DND-41 (cell line): ENCODE data around the gene RHBDD1.

Source experiments
- ATAC-seq: fragments of 200-7000 bp; cut with Tn5 transposase; 3 replicates; pipeline ENCODE4 v1.9.1; 2021; ENCODE audit warnings: low read depth; ENCODE audit not compliant: insufficient read depth
- DNase-seq: peaks from one replicate; pipeline ENCODE4 v3.0.0-alpha.2; 2020
- H2AFZ ChIP-seq: 2 replicates; pipeline ENCODE4 v1.6.0; 2012; ENCODE audit warnings: low read depth, low read length
- H3K27ac ChIP-seq: 2 replicates; pipeline ENCODE4 v1.5.1; 2012; ENCODE audit warnings: low read length, inconsistent platforms
- H3K27me3 ChIP-seq: fragments of 200-600 bp; sonication (generic); 2 replicates; pipeline ENCODE4 v1.6.0; 2012; ENCODE audit warnings: low read length, mild to moderate bottlenecking, inconsistent platforms; ENCODE audit not compliant: insufficient read depth, poor library complexity
- H3K36me3 ChIP-seq: 2 replicates; pipeline ENCODE4 v1.5.1; 2012; ENCODE audit warnings: low read length, inconsistent platforms; ENCODE audit not compliant: insufficient read depth
- H3K4me1 ChIP-seq: 2 replicates; pipeline ENCODE4 v1.5.1; 2012; ENCODE audit warnings: mild to moderate bottlenecking, low read length; ENCODE audit not compliant: insufficient read depth
- H3K4me2 ChIP-seq: 2 replicates; pipeline ENCODE4 v1.6.0; 2012; ENCODE audit warnings: mild to moderate bottlenecking, moderate library complexity, low read length, inconsistent platforms; ENCODE audit not compliant: insufficient read depth
- H3K4me3 ChIP-seq, 2 experiments: fragments of 200-600 bp in 1 of 2; shearing (Covaris generic) in 1 of 2; 2 replicates each; pipeline ENCODE4 v1.5.1; 2012 to 2016; ENCODE audit warnings: inconsistent platforms in 2 of 2, low read length in 2 of 2, mild to moderate bottlenecking in 2 of 2, low read depth in 1 of 2, moderate library complexity in 1 of 2
- H3K79me2 ChIP-seq: 2 replicates; pipeline ENCODE4 v1.6.0; 2012; ENCODE audit warnings: low read length, inconsistent platforms; ENCODE audit not compliant: insufficient read depth
- H3K9ac ChIP-seq: 2 replicates; pipeline ENCODE4 v1.6.0; 2012; ENCODE audit warnings: low read depth, mild to moderate bottlenecking, inconsistent platforms, low read length, moderate library complexity
- H3K9me3 ChIP-seq: 2 replicates; pipeline ENCODE4 v1.5.1; 2012; ENCODE audit warnings: low read length, moderate library complexity, mild to moderate bottlenecking, inconsistent platforms; ENCODE audit not compliant: insufficient read depth, severe bottlenecking
- H4K20me1 ChIP-seq: 2 replicates; pipeline ENCODE4 v1.6.0; 2012; ENCODE audit warnings: low read length; ENCODE audit not compliant: insufficient read depth
- CTCF ChIP-seq: IDR thresholded peaks from 2 replicates; pipeline ENCODE4 v1.5.1; 2012; ENCODE audit warnings: borderline replicate concordance, low read length, moderate library complexity, mild to moderate bottlenecking; ENCODE audit not compliant: poor library complexity, severe bottlenecking; ENCODE audit errors: extremely low read depth
- EZH2 ChIP-seq: IDR thresholded peaks from 3 replicates; pipeline ENCODE4 v1.6.1; 2012; ENCODE audit warnings: borderline replicate concordance, low read depth, mild to moderate bottlenecking, moderate library complexity, low read length, inconsistent platforms; ENCODE audit not compliant: severe bottlenecking

Gene RHBDD1

DNA sequence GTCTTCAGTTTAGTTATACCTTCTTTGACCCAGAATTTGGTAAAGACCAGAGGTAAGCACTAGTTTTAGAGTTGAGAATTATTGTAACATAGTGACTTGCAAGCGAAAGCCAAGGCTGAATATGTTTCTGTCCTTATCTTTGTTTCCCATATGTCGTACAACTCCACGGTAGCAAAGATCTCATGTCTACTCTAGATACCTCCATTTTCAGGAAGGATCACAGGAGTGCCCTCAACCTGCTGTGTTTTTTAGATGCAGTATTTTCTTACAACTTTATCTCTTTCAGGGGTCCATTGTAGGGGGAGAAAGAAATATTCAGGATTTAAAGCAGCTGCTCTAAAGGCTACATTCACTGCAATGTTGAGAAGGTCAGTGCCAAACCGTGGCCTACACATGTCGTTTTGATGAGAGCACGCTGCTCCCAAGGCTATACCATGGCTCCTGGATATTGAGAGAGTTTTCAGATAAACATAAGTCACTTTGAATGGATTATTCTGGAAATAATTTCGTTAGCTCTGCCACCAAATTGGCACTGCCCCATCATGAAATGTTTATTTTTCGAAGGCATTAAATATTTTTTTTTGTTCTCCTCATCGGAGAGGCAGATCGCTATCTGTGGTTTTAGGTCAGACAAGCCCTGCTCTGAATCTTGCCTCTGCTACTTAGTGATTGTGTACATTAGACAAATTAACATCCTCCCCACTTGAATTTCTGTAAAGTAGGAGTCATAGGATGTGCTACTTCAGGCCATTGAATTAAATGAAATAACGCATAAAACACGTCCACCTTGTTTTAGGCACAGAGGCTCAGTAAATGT lies 2.1 kb downstream of the RHBDD1 start:
- ATAC-seq (peak; percentile 23; the same call in 2 of the 3 replicates), DNase-seq (peak; percentile 47)
- Histone ChIP-seq H3K36me3 (peaks cover 3% of the 10 kb centered on the region; the same call in 1 of the 2 replicates), H3K4me2 (peak overlapping the region; percentile 92), H2AFZ (peak overlapping the region; percentile 7; the same call in 1 of the 2 replicates), H3K27ac (peak overlapping the region; percentile 95), H3K27me3 (no peaks in the 10 kb centered on the region), H3K9me3 (no peaks in the 10 kb centered on the region), H3K4me3 (peak overlapping the region in 1 of 2 experiments; percentile 68; a peak in 2 of 4 replicates), H3K79me2 (peaks cover 57% of the 10 kb centered on the region), H3K9ac (peak overlapping the region; percentile 90), H4K20me1 (no peaks in the 10 kb centered on the region), H3K4me1 (peaks cover 61% of the 10 kb centered on the region)
- TF ChIP-seq CTCF (no peak), EZH2 (no peak)

DNA sequence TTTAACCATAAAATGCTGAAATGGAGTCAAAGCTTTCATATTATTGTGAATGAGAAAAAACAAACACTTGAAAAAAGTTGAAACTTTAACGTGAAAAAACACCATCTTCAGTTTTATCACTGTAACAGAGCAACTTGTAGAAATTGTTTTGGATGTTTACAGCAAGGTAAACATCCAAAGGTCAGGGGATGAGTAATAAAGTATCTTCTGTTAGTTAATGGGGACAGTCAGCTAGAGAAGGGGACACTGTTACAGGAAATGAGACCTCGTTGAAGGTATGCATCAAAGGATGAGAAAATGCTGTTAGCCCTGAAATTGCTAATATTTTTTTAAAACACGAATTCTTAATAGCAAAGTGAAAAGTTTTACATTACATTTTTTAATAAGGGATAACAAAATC lies 2.9 kb downstream of the RHBDD1 start:
- Histone ChIP-seq H3K36me3 (peaks cover 3% of the 10 kb centered on the region; the same call in 1 of the 2 replicates), H3K27me3 (no peaks in the 10 kb centered on the region), H2AFZ (no peak overlapping the region), H3K4me3 (peak overlapping the region in 1 of 2 experiments; percentile 68; a peak in 2 of 4 replicates), H3K4me1 (peaks cover 60% of the 10 kb centered on the region), H3K9ac (peak overlapping the region; percentile 90), H4K20me1 (no peaks in the 10 kb centered on the region), H3K9me3 (no peaks in the 10 kb centered on the region), H3K79me2 (peaks cover 62% of the 10 kb centered on the region), H3K27ac (peak overlapping the region; percentile 95), H3K4me2 (peak overlapping the region; percentile 92)
- TF ChIP-seq EZH2 (no peak), CTCF (no peak)
- no peak for DNase-seq
- ATAC-seq: no peak

DNA sequence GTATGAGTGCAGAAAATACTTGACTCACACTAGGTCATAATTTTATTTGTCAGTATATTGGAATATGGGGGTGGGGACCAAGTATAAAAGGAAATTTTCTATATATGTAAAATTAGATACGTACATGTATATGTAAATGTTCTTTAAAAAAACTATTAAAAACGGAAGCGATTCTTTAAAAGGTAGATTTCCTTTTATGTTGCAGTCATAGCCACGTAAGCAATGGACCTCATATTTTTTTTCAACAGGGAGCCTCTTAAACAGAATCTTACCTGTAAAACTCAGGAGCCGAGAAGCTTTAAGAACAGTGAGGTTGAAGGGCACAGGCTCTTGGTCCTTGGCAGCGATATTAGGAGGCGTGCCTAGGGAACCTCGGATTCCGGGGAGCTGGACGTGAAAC lies 3.3 kb downstream of the RHBDD1 start:
- H3K4me1 ChIP-seq: peaks cover 56% of the 10 kb centered on the region
- H3K4me2 ChIP-seq: peak overlapping the region; percentile 92
- peak overlapping the region; percentile 16; the same call in 1 of the 2 replicates for H3K9ac ChIP-seq

More for the DNA sequence above, 3.3 kb downstream of the RHBDD1 start:
- Histone ChIP-seq H4K20me1 (no peaks in the 10 kb centered on the region), H3K27ac (peak overlapping the region; percentile 95; the same call in 1 of the 2 replicates), H3K79me2 (peaks cover 67% of the 10 kb centered on the region), H2AFZ (no peak overlapping the region), H3K4me3 (no peak overlapping the region), H3K27me3 (no peaks in the 10 kb centered on the region), H3K36me3 (peaks cover 3% of the 10 kb centered on the region; the same call in 1 of the 2 replicates), H3K9me3 (no peaks in the 10 kb centered on the region)
- ATAC-seq (no peak), DNase-seq (no peak)
- no peak for TF ChIP-seq EZH2
- TF ChIP-seq CTCF: no peak
